Activated CD4-positive, alpha-beta T cell treated with anti-CD3 and anti-CD28 coated beads, Interleukin-2, amount 50 U/mL, for 1 hour (primary cell): Measurements from ENCODE around the gene ITPRIP.
A peak's percentile ranks its signal among the peaks of the same experiment; 100 is the strongest.

Experiments used
- DNase-seq: peaks from one replicate; pipeline ENCODE4 v3.0.0-alpha.2; 2020

The ITPRIP gene

DNA sequence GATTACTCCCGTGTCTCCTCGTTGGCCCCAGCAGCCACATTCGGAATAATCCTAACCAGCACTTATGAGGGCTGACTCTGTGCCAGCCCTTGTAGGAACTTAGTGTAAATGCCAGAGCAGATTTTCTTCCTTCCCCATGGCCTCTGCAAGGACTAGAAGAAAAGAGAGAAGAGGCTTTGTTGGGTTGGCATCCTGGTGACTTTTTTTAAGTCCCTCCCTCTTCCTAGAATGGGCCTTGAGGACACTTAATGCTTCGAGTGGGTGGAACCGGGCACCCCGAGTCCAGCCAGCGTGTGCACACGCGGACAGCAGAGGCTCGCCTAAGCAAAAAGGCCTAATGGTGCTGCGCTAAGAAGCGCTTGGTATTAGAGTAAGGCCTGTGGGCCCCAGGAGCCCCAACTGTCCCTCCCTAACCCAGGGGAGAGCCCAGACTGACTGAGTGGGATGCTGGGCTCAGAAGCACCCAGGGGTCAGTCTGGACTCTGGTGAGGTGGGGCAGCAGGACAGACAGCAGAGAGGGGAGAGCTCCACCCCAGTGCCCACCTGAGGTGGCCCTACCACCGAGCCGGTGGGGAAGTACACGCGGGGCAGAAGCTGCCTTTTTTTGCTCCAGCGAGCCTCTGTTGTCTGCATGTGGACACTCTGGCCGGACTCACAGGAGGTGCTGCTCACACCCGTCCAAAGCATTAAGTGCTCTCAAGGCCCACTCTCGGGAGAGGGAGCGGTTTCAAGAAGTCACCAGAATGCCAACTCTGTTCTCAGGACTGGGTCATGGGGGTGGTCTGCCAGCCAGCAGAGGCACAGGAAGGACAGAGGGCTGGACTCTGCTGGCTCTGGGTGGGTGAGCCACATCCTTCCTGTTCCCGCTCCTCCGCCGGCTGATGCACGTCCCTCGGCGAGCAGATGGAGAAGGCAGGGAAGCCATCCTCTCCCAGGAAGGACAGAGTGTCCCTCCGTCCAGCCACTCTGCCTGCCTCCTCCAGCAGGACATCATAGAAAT, 12.5 kb downstream of the ITPRIP start:
- no peak for DNase-seq

DNA sequence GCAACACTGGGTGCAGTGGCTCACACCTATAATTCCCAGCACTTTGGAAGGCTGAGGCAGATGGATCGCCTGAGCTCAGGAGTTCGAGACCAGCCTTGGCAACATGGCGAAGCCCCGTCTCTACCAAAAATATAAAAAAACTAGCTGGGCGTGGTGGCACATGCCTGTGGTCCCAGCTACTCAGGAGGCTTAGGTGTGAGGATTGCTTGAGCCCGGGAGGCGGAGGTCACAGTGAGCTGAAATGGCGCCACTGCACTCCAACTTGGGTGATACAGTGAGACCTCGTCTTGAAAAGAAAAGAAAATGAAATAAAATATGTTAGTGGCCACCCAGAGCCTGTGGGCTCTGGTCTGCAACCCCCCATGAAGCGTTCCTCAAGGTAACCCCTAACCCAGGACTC, 13.3 kb downstream of the ITPRIP start:
- no peak for DNase-seq

DNA sequence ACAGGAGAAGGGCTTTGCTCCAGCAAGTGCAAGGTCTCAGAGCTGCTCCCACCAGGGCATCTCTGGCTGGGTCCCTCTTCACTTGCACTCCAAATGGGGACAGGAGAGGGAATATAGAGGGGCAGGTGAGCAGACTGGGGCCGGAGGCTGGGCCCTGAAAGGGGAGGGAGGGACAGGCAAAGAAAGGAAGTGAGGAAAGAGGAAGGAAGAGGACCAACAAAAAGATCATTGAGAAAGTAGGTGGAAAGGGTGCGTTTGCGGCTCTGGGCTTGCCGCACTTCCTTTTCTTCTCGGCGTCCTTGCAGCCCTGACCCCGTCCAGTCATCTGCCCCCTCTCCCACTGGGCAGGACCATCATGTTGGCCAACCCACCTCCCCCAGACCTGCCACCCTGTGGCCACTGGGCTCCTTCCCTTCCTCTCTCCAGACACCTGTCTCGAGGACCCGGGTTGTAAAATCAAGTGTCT, 14.0 kb downstream of the ITPRIP start:
- no peak for DNase-seq

DNA sequence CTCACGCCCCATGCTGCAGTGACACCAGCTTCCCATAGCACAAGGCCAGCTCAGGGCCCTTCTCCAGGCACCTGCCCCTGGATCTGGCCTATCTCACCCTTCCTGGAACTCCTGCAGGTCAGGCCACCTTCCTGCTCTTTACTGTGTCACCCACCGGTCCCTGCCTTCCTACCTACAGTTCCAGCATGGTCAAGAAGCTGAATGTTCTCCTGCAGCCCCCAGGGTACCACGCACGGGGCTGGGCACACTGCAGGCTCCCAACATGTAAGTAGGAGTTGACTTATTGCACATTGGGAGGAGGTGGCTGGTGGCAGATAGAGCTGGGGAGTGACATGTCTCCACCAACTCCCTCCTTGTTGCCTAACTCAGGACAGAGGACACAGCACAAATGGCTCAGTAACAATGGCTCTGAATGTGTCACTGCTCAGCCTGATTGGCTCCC, 14.5 kb downstream of the ITPRIP start:
- no peak for DNase-seq

DNA sequence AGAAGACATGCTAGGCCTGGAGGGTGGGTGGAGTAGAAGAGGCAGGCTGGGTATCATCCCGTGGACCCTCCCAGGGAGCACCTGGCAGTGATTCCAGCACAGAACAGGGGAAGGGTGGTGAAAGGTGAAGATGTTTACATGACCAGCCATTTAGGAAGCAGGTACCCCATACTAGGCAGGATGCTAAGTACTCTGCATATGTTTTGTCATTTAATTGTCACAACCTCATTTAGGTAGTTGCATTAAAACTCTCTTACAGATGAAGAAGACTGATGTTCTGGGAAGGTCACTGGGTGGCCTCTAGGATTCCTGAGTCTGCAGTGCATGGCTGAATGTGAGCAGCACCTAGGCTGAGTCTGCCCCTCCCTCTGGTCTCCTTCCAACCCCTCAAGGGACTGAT, 15.2 kb downstream of the ITPRIP start:
- no peak for DNase-seq

DNA sequence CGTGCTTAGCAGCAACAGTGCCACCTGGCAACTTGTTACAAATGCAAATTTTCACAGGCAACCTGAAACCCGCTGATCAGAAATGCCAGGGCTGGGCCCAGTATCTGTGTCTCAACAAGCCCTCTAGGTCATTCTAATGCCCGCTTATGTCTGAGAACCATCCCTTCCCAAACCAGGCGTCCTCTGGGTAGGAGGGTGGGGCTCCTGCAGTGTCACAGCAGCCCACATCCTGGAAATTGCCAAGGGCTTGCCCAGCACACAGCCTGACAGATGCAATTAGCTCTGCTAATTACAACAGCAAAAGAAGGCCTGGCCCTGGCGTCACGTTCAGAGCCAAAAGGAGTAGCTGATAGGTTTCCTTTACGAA, 15.9 kb downstream of the ITPRIP start:
- DNase-seq, result no peak

DNA sequence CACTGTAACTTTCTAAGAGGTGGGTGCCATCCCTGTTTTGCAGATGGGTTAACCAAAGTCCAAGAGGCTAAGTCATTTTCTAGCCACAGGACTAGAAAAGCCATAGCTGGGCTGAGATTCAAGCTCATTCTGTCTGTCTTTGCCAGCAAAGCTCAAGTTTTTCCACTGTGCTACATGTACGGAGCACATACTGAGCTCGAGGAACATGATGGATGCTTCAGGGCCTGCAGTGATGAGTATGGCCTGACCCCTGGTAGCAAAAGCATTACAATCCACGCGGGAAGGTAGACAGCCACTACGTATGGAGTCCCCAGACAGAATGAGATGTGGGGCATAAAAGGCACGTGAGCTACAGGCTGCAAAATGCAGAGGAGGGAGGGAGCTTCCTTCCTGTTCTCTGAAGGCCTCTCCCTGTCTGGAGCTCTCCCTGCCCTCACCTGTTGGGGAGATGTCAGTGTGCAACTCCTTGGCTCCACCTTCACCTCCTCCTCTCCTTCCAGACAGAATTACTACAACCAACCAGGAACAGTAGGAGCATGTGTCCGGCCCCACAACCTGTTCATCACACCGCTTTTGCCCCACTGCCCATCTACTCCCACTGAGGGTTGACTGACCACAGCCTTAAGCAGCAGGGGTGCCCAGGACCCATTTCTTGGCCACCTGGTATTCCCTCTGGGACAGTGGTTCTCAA, 16.4 kb downstream of the ITPRIP start:
- DNase-seq, result peak; percentile 18

DNA sequence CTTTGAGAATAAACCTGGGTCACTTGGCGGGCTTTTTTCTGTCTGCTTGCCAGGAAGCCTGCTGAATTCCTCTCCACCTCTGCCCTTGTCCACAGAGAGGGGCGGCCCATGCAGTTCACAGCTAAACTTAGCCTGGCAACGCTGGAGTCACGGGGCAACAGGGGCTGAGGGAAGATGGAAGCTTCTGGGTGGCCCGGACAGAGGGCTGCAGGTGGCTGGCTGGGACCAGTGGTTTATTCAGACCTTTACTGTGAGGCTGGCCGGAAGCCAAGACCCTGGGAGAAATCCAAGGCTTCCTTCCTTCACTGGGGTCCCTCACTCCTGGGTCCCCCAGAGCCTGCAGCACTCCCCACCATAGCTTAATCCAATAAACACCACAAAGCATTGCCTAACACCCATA, 17.0 kb downstream of the ITPRIP start:
- DNase-seq, result no peak

DNA sequence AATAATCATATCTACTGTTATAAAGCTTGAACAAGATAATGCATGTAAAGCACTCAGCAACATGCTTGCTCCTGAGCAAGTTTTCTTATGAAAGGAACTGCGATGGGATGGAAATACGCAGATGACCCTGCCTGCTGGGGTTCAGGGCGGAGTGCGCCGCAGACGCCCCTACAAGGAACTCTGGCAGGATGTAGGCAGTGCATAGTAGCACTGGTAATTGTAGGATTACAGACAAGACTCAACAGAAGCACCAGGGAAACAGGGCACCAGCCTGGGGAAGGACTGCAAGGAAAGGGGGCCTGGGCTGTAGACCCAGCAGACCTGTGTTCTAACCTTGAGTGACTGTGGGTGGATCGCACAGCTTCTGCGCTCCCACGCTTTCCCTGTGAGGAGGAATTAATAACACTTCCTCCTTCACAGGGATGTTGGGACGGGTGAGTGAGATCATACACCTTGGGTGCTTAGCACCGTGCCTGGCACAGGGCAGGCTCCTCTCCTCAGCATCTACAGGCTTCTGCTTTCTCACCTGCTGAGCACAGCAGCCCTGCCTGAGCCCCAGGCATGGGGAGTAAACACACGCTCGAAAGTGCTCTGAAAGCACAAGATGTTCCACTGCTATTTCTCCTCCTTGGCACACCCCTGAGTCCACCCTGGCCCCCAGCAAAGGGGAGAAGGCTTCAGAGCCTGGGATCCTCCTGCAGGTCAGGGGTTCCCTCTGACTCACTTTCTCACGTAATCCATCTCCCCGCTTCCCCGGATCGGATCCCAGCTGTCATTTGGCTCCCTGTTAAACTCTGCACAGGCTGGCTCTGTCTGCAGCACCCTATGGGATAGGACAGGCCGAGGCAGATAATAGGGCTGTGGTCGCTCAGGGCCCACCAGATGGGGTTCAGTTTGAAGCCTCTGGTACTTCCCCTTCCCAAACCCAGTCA, 19.2 kb downstream of the ITPRIP start:
- DNase-seq, result no peak

DNA sequence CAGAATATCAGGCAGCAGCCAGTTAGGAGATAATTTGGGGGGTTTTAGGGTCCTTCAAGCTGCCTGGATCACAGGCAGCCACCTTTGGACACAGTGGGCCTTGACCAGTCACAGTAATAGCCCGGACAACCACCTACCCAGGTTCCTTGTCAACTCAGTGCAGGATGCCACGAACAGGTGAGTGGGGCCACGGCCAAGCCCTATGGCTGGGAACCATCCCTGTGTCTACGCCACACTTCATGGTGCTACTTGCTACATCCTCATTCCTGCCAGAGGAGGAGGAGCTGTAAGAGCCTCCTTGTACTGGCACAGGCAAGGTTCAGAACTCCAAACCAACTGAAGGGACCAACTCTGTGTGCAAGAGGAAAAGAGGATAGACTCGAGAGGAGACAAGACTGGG, 19.9 kb downstream of the ITPRIP start:
- DNase-seq, result no peak

DNA sequence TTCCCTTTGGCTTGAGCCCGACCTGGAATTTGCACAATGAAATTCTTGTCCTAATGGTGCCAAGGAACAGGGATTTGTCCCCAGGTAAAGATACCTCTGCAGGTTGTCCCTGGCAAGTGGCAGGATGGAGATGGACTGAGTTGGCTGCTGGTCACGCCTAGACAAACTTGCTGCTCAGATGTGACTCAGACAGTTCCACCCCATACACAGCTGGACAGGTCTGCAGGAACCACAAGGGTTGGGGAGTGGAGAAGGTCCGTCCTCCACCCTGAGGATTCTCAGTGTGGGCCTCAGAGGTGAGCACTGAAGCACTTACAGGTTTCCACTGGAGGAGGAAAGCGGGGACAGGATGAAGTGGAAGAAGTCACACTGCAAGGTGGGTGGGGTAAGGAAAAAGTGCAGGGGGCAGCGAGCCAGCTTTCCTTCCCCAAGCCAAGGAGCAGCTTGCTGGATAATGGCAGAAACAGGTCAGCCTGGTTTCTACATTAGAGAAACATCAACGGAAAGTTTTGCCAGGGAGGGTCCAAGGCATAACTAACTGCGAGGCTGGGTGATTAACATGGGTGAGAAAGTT, 20.5 kb downstream of the ITPRIP start:
- DNase-seq, result no peak

DNA sequence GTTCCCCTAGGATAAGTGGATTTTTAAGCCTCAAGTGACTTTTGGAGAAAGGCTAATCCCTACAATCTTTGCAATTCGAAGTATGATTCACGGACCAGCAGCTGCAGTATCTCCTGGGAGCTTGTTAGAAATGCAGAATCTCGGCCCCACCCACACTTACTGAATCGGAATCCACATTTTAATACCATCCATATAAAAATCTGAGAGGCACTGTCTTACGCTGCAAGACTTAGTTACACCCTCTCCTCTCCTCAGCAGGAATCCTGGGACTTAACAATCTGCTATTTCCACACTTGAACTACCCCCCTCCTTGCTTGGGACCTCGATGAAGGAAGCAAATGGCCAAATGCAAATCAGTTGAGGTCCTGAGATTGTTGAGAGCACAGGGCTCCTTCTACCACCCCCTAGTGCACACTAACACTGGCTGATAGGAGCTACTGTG, 21.0 kb downstream of the ITPRIP start:
- no peak for DNase-seq

DNA sequence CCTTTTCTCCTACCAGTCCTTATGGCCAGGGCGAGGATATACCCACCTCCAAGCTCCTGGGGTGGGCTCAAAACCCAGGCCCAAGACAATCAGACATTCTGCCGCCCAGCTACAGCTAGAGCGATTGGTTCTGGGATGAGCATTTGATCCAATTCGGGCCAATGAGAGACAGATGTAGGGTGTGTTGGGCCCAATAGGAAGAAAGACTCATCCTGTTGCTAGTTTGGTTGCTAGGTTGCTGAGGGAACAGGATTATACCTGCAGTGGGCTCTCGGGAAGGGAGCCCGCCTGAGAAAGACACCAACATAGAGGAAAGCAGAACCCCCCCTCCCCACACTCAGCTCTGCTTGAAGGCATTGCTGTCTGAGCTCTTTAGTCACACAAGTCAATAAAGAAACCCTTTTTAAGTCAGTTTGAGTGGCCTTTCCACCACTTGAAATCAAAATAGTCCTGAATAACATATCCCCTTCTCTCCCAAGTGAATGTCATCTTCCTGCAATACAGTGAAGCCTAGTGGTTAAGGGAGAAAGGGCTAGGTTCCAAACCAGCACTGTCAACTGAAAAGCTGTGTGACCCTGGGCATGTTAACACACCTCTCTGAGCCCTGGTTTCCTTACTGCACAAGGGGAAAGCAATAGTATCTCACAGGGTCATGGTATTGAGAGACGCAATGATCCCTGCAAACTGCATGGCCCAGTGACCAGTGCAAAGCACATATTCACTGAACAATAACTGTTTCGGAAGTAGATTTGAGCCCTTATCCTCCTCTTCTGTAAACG, 21.8 kb downstream of the ITPRIP start:
- DNase-seq, result no peak

DNA sequence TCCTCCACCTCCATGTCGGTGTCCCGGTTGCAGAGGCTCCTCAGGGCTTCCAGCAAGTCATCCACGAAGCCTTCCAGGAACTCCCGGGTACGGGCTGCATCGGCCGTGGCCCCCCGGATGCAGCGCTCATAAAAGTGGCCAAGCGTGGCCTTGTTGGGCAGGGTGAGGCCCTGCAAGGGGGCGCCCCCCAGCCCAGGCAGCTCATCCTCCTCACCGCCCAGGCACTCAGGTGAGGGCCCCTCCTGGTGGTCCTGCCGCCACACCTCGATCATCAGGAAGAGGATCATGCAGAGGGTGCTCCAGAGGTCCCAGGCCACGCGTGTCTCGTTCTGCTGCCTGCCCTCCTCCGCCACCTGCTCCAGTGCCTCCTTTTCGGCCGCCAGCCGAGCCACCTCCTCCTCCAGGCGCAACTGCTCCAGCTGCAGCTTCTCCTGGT, 22.8 kb downstream of the ITPRIP start:
- DNase-seq, result no peak

DNA sequence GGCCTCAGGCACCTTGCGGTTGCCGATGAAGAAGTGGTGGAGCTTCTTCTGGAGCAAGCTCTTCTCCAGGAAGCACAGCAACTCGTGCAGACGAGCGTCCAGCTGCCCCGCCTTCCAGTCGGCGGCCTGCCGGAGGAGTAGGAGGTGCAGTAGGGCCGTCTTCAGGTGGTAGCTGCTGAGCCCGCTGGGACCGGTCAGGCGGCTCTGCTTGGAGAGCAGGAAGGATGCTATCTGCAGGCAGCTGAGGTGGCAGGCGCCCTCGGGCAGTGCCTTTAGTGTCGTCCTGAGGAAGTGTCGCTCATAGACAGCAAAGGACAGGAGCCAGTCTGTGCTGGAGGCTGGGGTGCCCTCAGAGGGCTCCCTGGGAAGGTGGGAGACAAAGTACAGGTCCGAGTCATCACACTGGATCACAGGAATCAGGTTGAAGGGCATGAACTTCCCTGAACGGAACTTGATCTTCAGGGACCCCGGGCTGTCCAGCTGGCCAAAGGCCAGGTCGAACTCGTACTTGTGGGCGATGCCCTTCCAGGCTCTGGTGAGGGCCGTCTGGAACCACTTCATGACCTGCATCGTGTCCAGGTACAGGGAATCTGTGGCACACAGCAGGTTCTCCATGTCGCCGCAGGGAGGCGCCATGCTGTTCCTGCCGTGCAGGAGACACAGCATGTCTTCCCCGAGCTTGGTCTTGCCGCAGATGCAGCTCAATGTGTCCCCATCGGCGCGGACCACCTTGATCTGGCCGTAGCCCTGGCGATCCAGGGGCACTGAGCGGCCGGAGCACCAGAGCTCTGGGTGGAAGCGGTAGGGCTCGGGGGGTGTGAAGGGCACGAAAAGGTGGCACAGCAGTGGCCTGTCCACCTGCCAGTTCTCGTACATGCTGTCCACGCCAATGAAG, 23.4 kb downstream of the ITPRIP start:
- no peak for DNase-seq

DNA sequence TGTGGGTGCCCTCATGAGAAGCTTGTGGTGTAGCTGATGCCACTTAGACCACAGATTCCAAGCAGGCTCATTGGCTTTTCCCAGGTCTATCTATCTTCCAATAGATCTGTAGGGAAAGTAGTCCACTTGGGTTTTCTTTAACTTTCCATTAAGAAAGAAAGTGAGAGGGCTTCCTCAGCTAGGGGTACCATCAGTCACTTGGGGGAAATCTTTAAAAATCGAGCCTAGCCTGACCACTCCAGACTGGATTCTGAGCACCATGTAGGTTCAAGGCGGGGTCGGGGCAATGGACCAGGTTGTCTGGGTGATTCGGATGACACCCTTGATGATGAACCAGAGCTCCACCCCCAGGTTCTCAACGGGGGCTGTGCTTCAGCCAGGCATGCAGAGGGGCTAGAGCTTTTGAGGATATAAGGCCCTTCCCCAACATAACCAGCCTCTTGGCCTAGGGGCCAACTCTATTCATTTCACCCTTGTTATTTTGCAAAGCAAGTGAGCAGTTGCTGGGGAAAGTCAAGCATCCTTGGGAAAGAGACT, 27.0 kb downstream of the ITPRIP start:
- DNase-seq, result no peak

DNA sequence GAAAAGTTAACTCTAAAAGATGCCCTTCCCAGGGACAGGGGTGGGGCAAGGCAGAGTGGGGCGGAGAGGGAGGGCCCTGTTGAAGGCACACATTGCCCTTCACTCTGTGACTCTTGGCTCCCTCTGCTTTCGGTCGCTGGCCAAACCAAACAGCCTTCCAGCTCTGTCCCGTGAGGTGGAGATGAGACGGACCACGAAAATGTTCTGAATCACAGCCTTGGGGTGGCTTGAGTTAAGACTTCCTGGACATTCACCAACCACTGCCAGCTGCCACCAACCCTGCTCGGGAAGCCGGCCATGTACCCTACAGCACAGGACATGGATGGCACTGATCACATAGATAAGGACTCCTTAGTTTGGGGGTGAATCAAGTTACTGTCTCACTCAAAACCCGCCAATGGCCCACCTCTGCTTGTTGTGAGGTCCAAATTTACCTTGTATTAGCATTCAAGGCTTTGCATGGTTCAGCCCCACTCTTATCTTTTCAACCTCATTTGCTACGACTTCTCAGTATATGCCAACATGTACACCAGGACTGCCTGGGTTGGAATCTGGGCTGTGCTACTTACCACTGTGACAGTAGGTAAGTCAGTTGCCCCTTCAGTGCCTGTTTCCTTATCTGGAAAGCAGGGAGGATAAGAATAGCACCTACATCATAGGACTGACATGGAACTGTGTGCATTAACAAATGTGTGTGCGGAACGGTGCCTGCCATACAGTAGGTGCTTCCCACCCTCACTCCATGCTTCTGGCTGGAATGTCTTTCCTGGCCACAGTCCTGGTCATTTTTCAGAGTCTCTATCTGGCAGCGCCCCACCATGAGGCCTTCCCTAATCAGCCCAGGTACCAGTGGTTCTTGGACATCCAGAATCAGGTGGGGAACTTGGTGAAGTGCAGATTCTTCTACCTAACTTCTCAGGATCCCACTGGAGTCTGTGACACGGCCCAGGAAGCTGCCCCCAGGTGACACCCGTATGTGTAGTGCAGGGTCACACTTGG, 28.0 kb downstream of the ITPRIP start:
- no peak for DNase-seq

DNA sequence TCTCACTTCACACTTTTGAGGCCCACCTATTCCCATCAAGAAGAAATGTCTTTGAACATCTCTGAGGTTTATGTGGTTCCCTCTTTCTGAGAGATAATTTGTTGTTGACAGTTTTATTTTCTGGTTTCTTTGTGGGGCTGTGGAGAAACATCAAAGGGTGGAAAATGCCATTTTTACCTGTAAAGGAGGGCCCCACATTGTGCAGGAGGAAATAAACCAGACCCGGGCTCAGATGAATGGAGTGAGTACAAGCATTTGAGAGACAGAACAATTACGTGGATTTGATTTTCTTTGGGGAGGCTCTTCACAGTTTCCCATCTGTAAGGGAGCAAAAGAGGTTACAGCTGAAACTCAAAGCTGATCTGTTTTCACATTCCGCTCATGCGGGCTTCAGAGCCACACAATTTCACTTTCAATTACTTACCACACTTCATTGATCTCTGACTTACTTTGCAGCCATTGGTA, 29.8 kb downstream of the ITPRIP start:
- no peak for DNase-seq
